Chondrocyte (in vitro differentiated cells): ENCODE results near the gene RARRES2. TPM values are rescaled to one million over a fixed set of nuclear protein-coding genes. Genes with fewer than 3 reads are reported as not detected.
"Not testable (repeated sequence)": the region's sequence is repeated elsewhere in the genome, so short reads cannot be mapped to it uniquely, and the experiment has no call there.

ENCODE experiments used
- DNase-seq: peaks from one replicate; pipeline ENCODE4 v3.0.0; 2021; ENCODE audit warnings: mixed read lengths, low spot score
- H3K27ac Mint-ChIP-seq: one replicate; pipeline ENCODE4 v1.8.0; 2021; ENCODE audit warnings: mild to moderate bottlenecking, moderate library complexity, mixed read lengths; ENCODE audit not compliant: unreplicated experiment
- H3K27me3 Mint-ChIP-seq: 2 replicates; pipeline ENCODE4 v1.8.0; 2021; ENCODE audit warnings: low read depth, mixed read lengths
- H3K36me3 Mint-ChIP-seq: 2 replicates; pipeline ENCODE4 v1.8.0; 2021; ENCODE audit warnings: low read depth, mixed read lengths
- H3K4me1 Mint-ChIP-seq: 2 replicates; pipeline ENCODE4 v1.8.0; 2021; ENCODE audit warnings: low read depth, mild to moderate bottlenecking, mixed read lengths
- H3K4me3 Mint-ChIP-seq: one replicate; pipeline ENCODE4 v1.8.0; 2021; ENCODE audit warnings: mild to moderate bottlenecking, moderate library complexity, mixed read lengths; ENCODE audit not compliant: unreplicated experiment
- H3K9me3 Mint-ChIP-seq: 2 replicates; pipeline ENCODE4 v1.8.0; 2021; ENCODE audit warnings: low read depth, mixed read lengths
- CTCF ChIP-seq: fragments of 200-600 bp; sonication (generic); IDR thresholded peaks from 2 replicates; pipeline ENCODE4 v1.5.0; 2021; ENCODE audit warnings: antibody characterized with exemption, mild to moderate bottlenecking, moderate library complexity
- total RNA-seq: library from RNA; stranded (reverse); gene quantifications from 3 replicates; pipeline ENCODE4 v1.2.1, GENCODE V29; 2021

The RARRES2 gene
- total RNA-seq, 1 donor from 2014 or later = 1.8 TPM

GRCh38 chr7:150313870-150314269 lies 27.6 kb downstream of the RARRES2 start:
- Mint-ChIP-seq H3K27ac (no peak overlapping the region), H3K4me3 (no peak overlapping the region), H3K9me3 (no peaks in the 10 kb centered on the region), H3K36me3 (no peaks in the 10 kb centered on the region), H3K4me1 (no peaks in the 10 kb centered on the region), H3K27me3 (peaks cover 2% of the 10 kb centered on the region)
- TF ChIP-seq CTCF = no peak
- DNase-seq = no peak

GRCh38 chr7:150313367-150313809 lies 28.0 kb downstream of the RARRES2 start:
- Mint-ChIP-seq H3K4me3 (no peak overlapping the region), H3K9me3 (no peaks in the 10 kb centered on the region), H3K36me3 (no peaks in the 10 kb centered on the region), H3K27ac (no peak overlapping the region), H3K27me3 (peaks cover 6% of the 10 kb centered on the region), H3K4me1 (no peaks in the 10 kb centered on the region)
- TF ChIP-seq CTCF = no peak
- DNase-seq = no peak

- H3K27ac Mint-ChIP-seq, DNase-seq, H3K4me1 Mint-ChIP-seq: not testable (repeated sequence)
Observed at GRCh38 chr7:150312649-150313366, 28.6 kb downstream of the RARRES2 start.

GRCh38 chr7:150311711-150312110 lies 29.7 kb downstream of the RARRES2 start:
- Mint-ChIP-seq H3K36me3 (no peaks in the 10 kb centered on the region), H3K4me3 (no peak overlapping the region), H3K27me3 (peaks cover 8% of the 10 kb centered on the region), H3K27ac (no peak overlapping the region), H3K4me1 (no peaks in the 10 kb centered on the region), H3K9me3 (no peaks in the 10 kb centered on the region)
- no peak for DNase-seq
- no peak for TF ChIP-seq CTCF

More at GRCh38 chr7:150312649-150313366, 28.6 kb downstream of the RARRES2 start:
- H3K4me3 Mint-ChIP-seq, H3K27me3 Mint-ChIP-seq, H3K9me3 Mint-ChIP-seq, H3K36me3 Mint-ChIP-seq: not testable (repeated sequence)

- Mint-ChIP-seq H3K4me3 (no peak overlapping the region), H3K27ac (no peak overlapping the region), H3K27me3 (peaks cover 8% of the 10 kb centered on the region), H3K36me3 (no peaks in the 10 kb centered on the region), H3K4me1 (no peaks in the 10 kb centered on the region), H3K9me3 (no peaks in the 10 kb centered on the region)
- DNase-seq = no peak
- no peak for TF ChIP-seq CTCF
Observed at GRCh38 chr7:150311146-150311545, 30.3 kb downstream of the RARRES2 start.

- Mint-ChIP-seq H3K4me3 (no peak overlapping the region), H3K27me3 (peaks cover 12% of the 10 kb centered on the region), H3K36me3 (no peaks in the 10 kb centered on the region), H3K4me1 (no peaks in the 10 kb centered on the region), H3K27ac (no peak overlapping the region), H3K9me3 (no peaks in the 10 kb centered on the region)
- no peak for DNase-seq
- no peak for TF ChIP-seq CTCF
Observed at GRCh38 chr7:150308575-150308974, 32.9 kb downstream of the RARRES2 start.
